Lower lobe of right lung (tissue), 2 donors: Measurements from ENCODE around the gene PAK1. TPM values are rescaled to one million over a fixed set of nuclear protein-coding genes. Genes with fewer than 3 reads are reported as not detected.

Experiments used
- ATAC-seq, 2 donors: fragments of 200-7000 bp; cut with Tn5 transposase; one replicate each; pipeline ENCODE4 v1.9.1; 2020 to 2022; ENCODE audit warnings: mild to moderate bottlenecking in 2 of 2, moderate library complexity in 2 of 2
- DNase-seq: peaks from one replicate; pipeline ENCODE4 v3.0.0-alpha.2; 2020
- H3K27ac ChIP-seq: fragments of 200-600 bp; one replicate; pipeline ENCODE4 v1.8.0; 2022
- H3K27me3 ChIP-seq: fragments of 200-600 bp; one replicate; pipeline ENCODE4 v1.8.0; 2022; ENCODE audit warnings: low read depth
- H3K36me3 ChIP-seq: fragments of 200-600 bp; one replicate; pipeline ENCODE4 v1.8.0; 2022; ENCODE audit warnings: mild to moderate bottlenecking
- H3K4me1 ChIP-seq: fragments of 200-600 bp; one replicate; pipeline ENCODE4 v1.8.0; 2022
- H3K4me3 ChIP-seq: fragments of 200-600 bp; one replicate; pipeline ENCODE4 v1.8.0; 2022; ENCODE audit warnings: mild to moderate bottlenecking
- H3K9me3 ChIP-seq: fragments of 200-600 bp; one replicate; pipeline ENCODE4 v1.8.0; 2022
- intact Hi-C: fragments of 100-400 bp; cut with DNase I; formaldehyde crosslinking; loops from one replicate; pipeline ENCODE4 v1.11.0; 2022
- total RNA-seq: library from RNA; stranded (reverse); fragmentation: NEBNext Ultra II Directional; extraction: Animal tissue kit (Norgen Biotek cat#: 25700); gene quantifications from one replicate; pipeline ENCODE4 v1.2.1, GENCODE V29; 2021
- TF ChIP-seq, protein P1 (sequence below): fragments of 200-600 bp; IDR thresholded peaks from one replicate; pipeline ENCODE4 v1.8.0; 2022; ENCODE audit warnings: antibody characterized with exemption, mild to moderate bottlenecking
- donor health status: DM: no; HTN: yes; CAD: no; lungs with severe emphysema.

Gene PAK1
- total RNA-seq, 1 donor from 2014 or later, result 40.6 TPM

DNA sequence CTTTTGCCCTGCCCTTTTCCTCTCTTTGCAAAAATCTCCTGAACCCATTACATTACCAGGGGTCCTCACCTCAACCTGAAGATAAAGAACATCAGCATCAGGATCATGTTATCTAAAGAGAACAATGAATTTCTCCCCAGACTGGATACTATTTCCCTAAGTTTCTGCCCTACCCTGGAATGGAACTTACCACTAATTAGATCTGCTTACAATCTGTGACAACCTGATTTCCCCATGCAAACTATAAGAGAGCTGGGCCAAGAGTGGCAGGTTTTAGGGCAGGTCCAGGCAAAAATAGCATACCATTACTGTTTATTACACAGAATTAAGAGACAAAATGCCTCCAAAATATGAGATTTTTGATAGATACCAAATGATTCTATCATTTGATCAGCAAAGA, 114.4 kb downstream of the PAK1 start:
- TF ChIP-seq, protein P1, sequence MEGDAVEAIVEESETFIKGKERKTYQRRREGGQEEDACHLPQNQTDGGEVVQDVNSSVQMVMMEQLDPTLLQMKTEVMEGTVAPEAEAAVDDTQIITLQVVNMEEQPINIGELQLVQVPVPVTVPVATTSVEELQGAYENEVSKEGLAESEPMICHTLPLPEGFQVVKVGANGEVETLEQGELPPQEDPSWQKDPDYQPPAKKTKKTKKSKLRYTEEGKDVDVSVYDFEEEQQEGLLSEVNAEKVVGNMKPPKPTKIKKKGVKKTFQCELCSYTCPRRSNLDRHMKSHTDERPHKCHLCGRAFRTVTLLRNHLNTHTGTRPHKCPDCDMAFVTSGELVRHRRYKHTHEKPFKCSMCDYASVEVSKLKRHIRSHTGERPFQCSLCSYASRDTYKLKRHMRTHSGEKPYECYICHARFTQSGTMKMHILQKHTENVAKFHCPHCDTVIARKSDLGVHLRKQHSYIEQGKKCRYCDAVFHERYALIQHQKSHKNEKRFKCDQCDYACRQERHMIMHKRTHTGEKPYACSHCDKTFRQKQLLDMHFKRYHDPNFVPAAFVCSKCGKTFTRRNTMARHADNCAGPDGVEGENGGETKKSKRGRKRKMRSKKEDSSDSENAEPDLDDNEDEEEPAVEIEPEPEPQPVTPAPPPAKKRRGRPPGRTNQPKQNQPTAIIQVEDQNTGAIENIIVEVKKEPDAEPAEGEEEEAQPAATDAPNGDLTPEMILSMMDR, result no peak
- intact Hi-C loops, result no loop called here
- ATAC-seq (no peak), DNase-seq (no peak)
- H3K27me3 ChIP-seq, result no peaks in the 10 kb centered on the region
- H3K4me1 ChIP-seq, result no peaks in the 10 kb centered on the region
- H3K27ac ChIP-seq, result no peak overlapping the region
- H3K36me3 ChIP-seq, result peaks cover 11% of the 10 kb centered on the region
- no peak overlapping the region for H3K4me3 ChIP-seq
- H3K9me3 ChIP-seq, result no peaks in the 10 kb centered on the region

DNA sequence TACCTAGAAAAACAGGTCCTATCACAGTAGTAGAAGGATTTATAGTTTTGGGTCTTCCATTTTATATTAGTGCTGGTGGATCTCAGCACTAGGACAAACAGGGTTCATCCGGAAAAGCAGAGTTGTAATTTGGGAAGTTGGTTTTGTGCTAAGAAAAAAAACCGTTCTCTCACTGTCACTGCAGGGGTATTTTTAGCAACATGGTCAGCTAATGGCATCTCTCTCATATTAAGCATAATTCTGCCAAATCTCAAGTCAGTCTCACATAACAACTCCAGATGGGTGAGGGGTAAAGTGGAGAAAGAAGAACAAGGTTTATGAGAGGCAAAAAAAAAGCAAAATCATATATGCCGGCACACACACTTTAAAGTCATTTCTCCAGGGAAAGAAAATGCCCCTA, 120.8 kb downstream of the PAK1 start:
- no peak overlapping the region for H3K4me3 ChIP-seq
- TF ChIP-seq, protein P1, result no peak
- DNase-seq, result no peak
- H3K27me3 ChIP-seq, result no peaks in the 10 kb centered on the region
- intact Hi-C loops, result no loop called here
- no peak overlapping the region for H3K27ac ChIP-seq
- H3K4me1 ChIP-seq, result no peaks in the 10 kb centered on the region
- no peaks in the 10 kb centered on the region for H3K9me3 ChIP-seq
- H3K36me3 ChIP-seq, result peaks cover 8% of the 10 kb centered on the region
- ATAC-seq, result no peak

DNA sequence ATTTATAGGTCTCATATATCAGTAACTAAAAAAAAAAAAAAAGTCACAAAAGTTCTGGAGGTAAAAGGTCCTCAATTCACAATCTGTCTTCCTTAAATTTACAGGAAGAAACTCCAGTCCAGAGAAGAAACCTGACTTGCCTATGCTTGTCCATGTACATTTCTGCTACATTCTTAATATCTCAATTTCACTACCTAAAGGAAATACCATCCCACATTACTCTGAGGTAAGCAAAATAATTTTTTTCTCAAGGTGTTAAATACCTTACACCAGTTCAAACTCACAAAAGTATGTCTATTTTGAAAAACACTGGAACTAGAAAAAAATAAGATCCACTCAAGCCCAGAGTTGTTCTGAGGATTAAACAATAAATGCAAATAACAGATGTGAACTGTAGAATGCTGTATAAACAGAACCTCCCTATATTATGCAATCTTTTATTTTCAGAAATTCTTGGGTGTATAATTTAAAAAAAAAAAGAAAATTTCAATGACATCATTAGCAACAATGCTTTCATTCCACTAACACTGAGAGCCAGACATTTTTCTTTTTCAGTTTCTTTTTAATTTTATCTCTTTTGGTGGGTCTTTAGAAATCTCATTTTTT, 122.5 kb downstream of the PAK1 start:
- Histone ChIP-seq H3K4me3 (no peak overlapping the region), H3K4me1 (no peaks in the 10 kb centered on the region), H3K27me3 (no peaks in the 10 kb centered on the region), H3K9me3 (no peaks in the 10 kb centered on the region), H3K27ac (no peak overlapping the region), H3K36me3 (peaks cover 13% of the 10 kb centered on the region)
- TF ChIP-seq, protein P1, result no peak
- no peak for ATAC-seq
- intact Hi-C loops, result no loop called here
- no peak for DNase-seq

DNA sequence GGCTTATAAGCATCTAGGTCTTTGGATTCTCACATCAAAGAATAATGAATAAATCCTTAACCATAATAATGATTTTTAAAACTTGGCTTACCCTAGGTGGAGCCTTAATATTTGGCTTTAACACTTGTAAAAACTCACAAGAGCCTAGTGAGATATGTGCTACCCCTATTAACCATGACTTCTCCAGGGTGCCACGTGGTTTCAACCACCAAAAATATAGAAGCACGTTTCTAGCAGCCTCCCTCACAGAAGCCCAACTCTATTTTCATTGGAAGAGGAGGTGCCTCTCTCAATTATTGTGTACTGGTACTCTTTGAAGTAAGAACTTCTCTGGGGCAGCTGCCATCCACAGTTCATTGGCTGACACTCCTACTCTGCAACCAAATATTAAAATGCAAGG, 125.9 kb downstream of the PAK1 start:
- H3K27me3 ChIP-seq, result no peaks in the 10 kb centered on the region
- no peaks in the 10 kb centered on the region for H3K9me3 ChIP-seq
- DNase-seq, result no peak
- TF ChIP-seq, protein P1, result no peak
- no peak overlapping the region for H3K4me3 ChIP-seq
- H3K36me3 ChIP-seq, result peaks cover 8% of the 10 kb centered on the region
- intact Hi-C loops, result no loop called here
- no peaks in the 10 kb centered on the region for H3K4me1 ChIP-seq
- no peak for ATAC-seq
- H3K27ac ChIP-seq, result no peak overlapping the region

DNA sequence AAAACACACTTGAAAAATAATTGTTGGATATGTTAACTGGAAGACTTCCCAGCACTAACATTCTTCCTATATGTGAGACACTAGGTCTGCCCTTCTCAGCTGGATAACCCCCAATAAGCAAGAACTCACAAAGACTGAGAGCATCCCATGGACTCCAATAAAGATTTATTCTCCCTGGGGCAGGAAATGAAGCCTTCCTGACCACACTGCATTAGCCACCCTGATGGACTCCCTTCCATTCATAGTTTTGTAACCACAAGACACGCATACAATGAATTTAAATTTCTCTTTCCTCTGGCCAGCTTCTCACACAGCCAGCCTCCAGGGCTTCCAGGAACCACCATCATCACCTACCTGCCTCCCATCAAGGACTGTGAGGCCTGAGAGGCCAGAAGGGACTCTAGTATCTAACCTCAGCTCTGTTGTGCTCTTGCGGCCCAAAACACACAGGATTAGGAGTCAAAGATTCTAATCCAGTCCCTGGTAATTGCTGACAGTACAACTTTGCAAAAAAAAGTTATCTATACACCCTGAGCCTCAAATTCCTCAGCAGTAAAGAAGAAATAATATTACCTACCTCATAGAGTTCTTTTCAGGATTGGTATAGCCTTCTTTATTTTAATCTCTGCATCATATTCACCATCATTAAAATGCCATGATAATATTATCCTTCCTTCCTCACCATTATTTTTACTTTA, 126.8 kb downstream of the PAK1 start:
- H3K27ac ChIP-seq, result no peak overlapping the region
- H3K27me3 ChIP-seq, result no peaks in the 10 kb centered on the region
- no peaks in the 10 kb centered on the region for H3K4me1 ChIP-seq
- no peaks in the 10 kb centered on the region for H3K9me3 ChIP-seq
- no peak for DNase-seq
- H3K36me3 ChIP-seq, result peaks cover 8% of the 10 kb centered on the region
- intact Hi-C loops, result no loop called here
- no peak overlapping the region for H3K4me3 ChIP-seq
- TF ChIP-seq, protein P1, result no peak
- no peak for ATAC-seq
